H9 (cell line): ENCODE data around the gene PARL. TPM values are rescaled to one million over a fixed set of nuclear protein-coding genes. Genes with fewer than 3 reads are reported as not detected.

ENCODE experiments used
- DNase-seq: peaks from one replicate; pipeline ENCODE4 v3.0.0-alpha.2; 2017
- H2AFZ ChIP-seq: one replicate; pipeline ENCODE4 v1.6.1; 2013; ENCODE audit warnings: mild to moderate bottlenecking, low read length, control low read depth, moderate library complexity
- H2AK5ac ChIP-seq: 2 replicates; pipeline ENCODE4 v1.6.1; 2013; ENCODE audit warnings: low read length, control low read depth, mixed read lengths; ENCODE audit not compliant: insufficient read length
- H2BK120ac ChIP-seq: one replicate; pipeline ENCODE4 v1.6.1; 2013; ENCODE audit warnings: low read depth, mild to moderate bottlenecking, low read length, control low read depth, inconsistent platforms; ENCODE audit not compliant: poor library complexity, severe bottlenecking
- H2BK12ac ChIP-seq: 2 replicates; pipeline ENCODE4 v1.6.1; 2013; ENCODE audit warnings: low read length, control low read depth, mixed read lengths, low read depth; ENCODE audit not compliant: insufficient read length
- H2BK15ac ChIP-seq: 2 replicates; pipeline ENCODE4 v1.6.1; 2013; ENCODE audit warnings: low read depth, low read length, control low read depth
- H2BK20ac ChIP-seq: one replicate; pipeline ENCODE4 v1.6.1; 2013; ENCODE audit warnings: low read depth, mild to moderate bottlenecking, low read length, control low read depth, inconsistent platforms; ENCODE audit not compliant: poor library complexity, severe bottlenecking
- H2BK5ac ChIP-seq: 2 replicates; pipeline ENCODE4 v1.6.1; 2013; ENCODE audit warnings: low read length, control low read depth, mixed read lengths; ENCODE audit not compliant: insufficient read length
- H3K14ac ChIP-seq: 2 replicates; pipeline ENCODE4 v1.6.1; 2013; ENCODE audit warnings: low read length, control low read depth; ENCODE audit not compliant: insufficient read depth
- H3K18ac ChIP-seq: 2 replicates; pipeline ENCODE4 v1.6.1; 2013; ENCODE audit warnings: low read depth, mild to moderate bottlenecking, mixed read lengths, low read length, control low read depth; ENCODE audit not compliant: insufficient read length
- H3K23ac ChIP-seq: 2 replicates; pipeline ENCODE4 v1.6.1; 2013; ENCODE audit warnings: low read length, control low read depth, mixed read lengths, low read depth; ENCODE audit not compliant: insufficient read length
- H3K23me2 ChIP-seq: 2 replicates; pipeline ENCODE4 v1.6.1; 2013; ENCODE audit warnings: low read depth, mild to moderate bottlenecking, mixed read lengths, low read length, control low read depth; ENCODE audit not compliant: insufficient read length, poor library complexity, severe bottlenecking
- H3K27ac ChIP-seq: 2 replicates; pipeline ENCODE4 v1.5.1; 2013; ENCODE audit warnings: low read length, control low read depth, mixed read lengths, low read depth; ENCODE audit not compliant: insufficient read length
- H3K27me3 ChIP-seq: 2 replicates; pipeline ENCODE4 v1.6.1; 2013; ENCODE audit warnings: low read length, control low read depth, inconsistent platforms; ENCODE audit not compliant: insufficient read depth
- H3K4ac ChIP-seq: 2 replicates; pipeline ENCODE4 v1.6.1; 2013; ENCODE audit warnings: low read depth, mild to moderate bottlenecking, control low read depth, inconsistent platforms, low read length, moderate library complexity
- H3K4me1 ChIP-seq: 2 replicates; pipeline ENCODE4 v1.6.1; 2013; ENCODE audit warnings: low read length, control low read depth, inconsistent platforms; ENCODE audit not compliant: insufficient read depth
- H3K4me2 ChIP-seq: 2 replicates; pipeline ENCODE4 v1.6.1; 2013; ENCODE audit warnings: low read length, control low read depth, mixed read lengths; ENCODE audit not compliant: insufficient read length, insufficient read depth
- H3K56ac ChIP-seq: 2 replicates; pipeline ENCODE4 v1.6.1; 2013; ENCODE audit warnings: low read depth, mild to moderate bottlenecking, mixed read lengths, low read length, control low read depth; ENCODE audit not compliant: insufficient read length
- H3K79me1 ChIP-seq: 2 replicates; pipeline ENCODE4 v1.6.1; 2013; ENCODE audit warnings: low read depth, mild to moderate bottlenecking, moderate library complexity, low read length, control low read depth, inconsistent platforms; ENCODE audit not compliant: insufficient read depth, poor library complexity, severe bottlenecking
- H3K79me2 ChIP-seq: 2 replicates; pipeline ENCODE4 v1.6.1; 2013; ENCODE audit warnings: low read length, control low read depth, inconsistent platforms; ENCODE audit not compliant: insufficient read depth
- H3K9ac ChIP-seq: 2 replicates; pipeline ENCODE4 v1.6.1; 2013; ENCODE audit warnings: low read length, control low read depth, mixed read lengths; ENCODE audit not compliant: insufficient read length; ENCODE audit errors: extremely low read depth
- H3K9me3 ChIP-seq: one replicate; pipeline ENCODE4 v1.6.1; 2013; ENCODE audit warnings: low read depth, low read length, inconsistent platforms; ENCODE audit not compliant: control insufficient read depth
- H3T11ph ChIP-seq: one replicate; pipeline ENCODE4 v1.6.1; 2013; ENCODE audit warnings: mild to moderate bottlenecking, low read length, control low read depth, inconsistent platforms
- H4K20me1 ChIP-seq: one replicate; pipeline ENCODE4 v1.6.1; 2013; ENCODE audit not compliant: control insufficient read depth, insufficient read length, insufficient read depth
- H4K5ac ChIP-seq: 2 replicates; pipeline ENCODE4 v1.6.1; 2013; ENCODE audit warnings: low read depth, mild to moderate bottlenecking, mixed read lengths, low read length, control low read depth; ENCODE audit not compliant: insufficient read length
- H4K8ac ChIP-seq: replicated peaks from 2 replicates; pipeline ENCODE4 v1.6.1; 2013; ENCODE audit warnings: low read length, control low read depth, mixed read lengths, low read depth; ENCODE audit not compliant: insufficient read length
- H4K91ac ChIP-seq: 2 replicates; pipeline ENCODE4 v1.6.1; 2013; ENCODE audit warnings: low read depth, mild to moderate bottlenecking, moderate library complexity, mixed read lengths, low read length, control low read depth; ENCODE audit not compliant: insufficient read length
- H3K27ac Mint-ChIP-seq, 3 experiments: 2 replicates in 2 of 3; 3 replicates in 1 of 3; pipeline ENCODE4 v1.8.0; 2020 to 2021; ENCODE audit warnings: mixed read lengths in 3 of 3, mild to moderate bottlenecking in 1 of 3, moderate library complexity in 1 of 3
- H3K27me3 Mint-ChIP-seq: 2 replicates; pipeline ENCODE4 v1.8.0; 2021; ENCODE audit warnings: low read depth, mild to moderate bottlenecking, moderate library complexity, mixed read lengths
- H3K36me3 Mint-ChIP-seq, 3 experiments: 2 replicates in 2 of 3; 3 replicates in 1 of 3; pipeline ENCODE4 v1.8.0; 2020 to 2021; ENCODE audit warnings: low read depth in 3 of 3, mixed read lengths in 3 of 3; ENCODE audit not compliant: insufficient read depth in 1 of 3
- H3K4me1 Mint-ChIP-seq, 2 experiments: 2 replicates each; pipeline ENCODE4 v1.8.0; 2020; ENCODE audit warnings: mixed read lengths in 2 of 2
- H3K4me3 Mint-ChIP-seq, 2 experiments: 2 replicates in 1 of 2; 3 replicates in 1 of 2; pipeline ENCODE4 v1.8.0; 2020 to 2021; ENCODE audit warnings: mild to moderate bottlenecking in 2 of 2, mixed read lengths in 2 of 2, moderate library complexity in 1 of 2
- H3K9me3 Mint-ChIP-seq, 2 experiments: 2 replicates in 1 of 2; 3 replicates in 1 of 2; pipeline ENCODE4 v1.8.0; 2020; ENCODE audit warnings: mild to moderate bottlenecking in 2 of 2, mixed read lengths in 2 of 2, moderate library complexity in 1 of 2
- WGBS: extraction: QIAGEN DNeasy Blood & Tissue Kit; methylation state at CpG from one replicate; pipeline ENCODE4 v1.1.7; 2013; ENCODE audit warnings: missing lambda C conversion rate, low lambda C conversion rate, mixed read lengths; ENCODE audit not compliant: insufficient read length; ENCODE audit errors: extremely low coverage; 5-methylcytosine and 5-hydroxymethylcytosine counted together
- total RNA-seq: library from RNA; stranded (reverse); gene quantifications from 2 replicates; pipeline ENCODE4 v1.2.1, GENCODE V29; 2021
- TF ChIP-seq, protein P1 (sequence below): fragments of 200-600 bp; sonication (generic); conservative IDR thresholded peaks from 3 replicates; pipeline ENCODE4 v1.8.0; 2021; ENCODE audit warnings: antibody characterized with exemption, mild to moderate bottlenecking

The PARL gene
- total RNA-seq, 1 experiment from 2014 or later, result 94.5 TPM

DNA sequence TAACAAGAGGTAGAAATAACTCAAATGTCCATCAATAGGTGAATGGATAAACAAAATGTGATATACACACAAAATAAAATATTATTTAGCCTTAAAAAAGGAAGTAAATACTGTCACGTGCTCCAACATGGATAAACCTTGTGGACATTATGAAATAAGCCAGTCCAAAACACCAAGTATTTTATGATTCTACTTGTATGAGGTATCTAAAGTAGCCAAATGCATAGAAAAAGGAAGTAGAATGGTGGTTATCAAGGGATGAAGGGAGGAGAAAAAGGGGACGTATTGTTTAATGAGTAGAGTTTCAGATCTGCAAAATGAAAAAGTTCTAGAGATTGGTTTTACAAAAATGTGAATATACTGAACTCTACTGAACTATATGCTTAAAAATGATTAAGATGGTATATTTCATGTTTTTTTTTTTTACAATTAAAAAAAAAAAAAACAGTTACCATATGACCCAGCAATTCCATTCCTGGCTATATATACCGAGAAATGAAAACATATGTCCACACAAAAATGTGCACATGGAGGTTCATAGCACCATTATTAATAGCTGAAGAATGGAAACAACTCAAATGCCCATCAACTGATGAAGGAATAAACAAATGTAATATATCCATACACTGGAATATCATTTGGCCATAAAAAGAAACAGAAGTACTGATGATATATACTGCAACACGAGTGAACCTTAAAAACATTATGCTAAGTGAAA, 30.2 kb downstream of the PARL start:
- no peak overlapping the region for H2BK15ac ChIP-seq
- H4K8ac ChIP-seq, result no peak overlapping the region
- H3K23me2 ChIP-seq, result no peaks in the 10 kb centered on the region
- no peaks in the 10 kb centered on the region for H3K4me1 ChIP-seq
- no peak overlapping the region for H3K4me3 Mint-ChIP-seq
- no peaks in the 10 kb centered on the region for H4K20me1 ChIP-seq
- no peak for DNase-seq
- no peak overlapping the region for H3K18ac ChIP-seq
- no peaks in the 10 kb centered on the region for H3K9me3 ChIP-seq
- H3K79me2 ChIP-seq, result no peaks in the 10 kb centered on the region
- TF ChIP-seq, protein P1, sequence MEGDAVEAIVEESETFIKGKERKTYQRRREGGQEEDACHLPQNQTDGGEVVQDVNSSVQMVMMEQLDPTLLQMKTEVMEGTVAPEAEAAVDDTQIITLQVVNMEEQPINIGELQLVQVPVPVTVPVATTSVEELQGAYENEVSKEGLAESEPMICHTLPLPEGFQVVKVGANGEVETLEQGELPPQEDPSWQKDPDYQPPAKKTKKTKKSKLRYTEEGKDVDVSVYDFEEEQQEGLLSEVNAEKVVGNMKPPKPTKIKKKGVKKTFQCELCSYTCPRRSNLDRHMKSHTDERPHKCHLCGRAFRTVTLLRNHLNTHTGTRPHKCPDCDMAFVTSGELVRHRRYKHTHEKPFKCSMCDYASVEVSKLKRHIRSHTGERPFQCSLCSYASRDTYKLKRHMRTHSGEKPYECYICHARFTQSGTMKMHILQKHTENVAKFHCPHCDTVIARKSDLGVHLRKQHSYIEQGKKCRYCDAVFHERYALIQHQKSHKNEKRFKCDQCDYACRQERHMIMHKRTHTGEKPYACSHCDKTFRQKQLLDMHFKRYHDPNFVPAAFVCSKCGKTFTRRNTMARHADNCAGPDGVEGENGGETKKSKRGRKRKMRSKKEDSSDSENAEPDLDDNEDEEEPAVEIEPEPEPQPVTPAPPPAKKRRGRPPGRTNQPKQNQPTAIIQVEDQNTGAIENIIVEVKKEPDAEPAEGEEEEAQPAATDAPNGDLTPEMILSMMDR, result no peak
- no peak overlapping the region for H3K4me2 ChIP-seq
- 100% methylated on average over 1 of the region's 4 CpGs for WGBS
- no peak overlapping the region for H3K27ac Mint-ChIP-seq
- no peaks in the 10 kb centered on the region for H3K27me3 Mint-ChIP-seq
- H2BK20ac ChIP-seq, result no peak overlapping the region
- no peak overlapping the region for H3K9ac ChIP-seq
- H3K56ac ChIP-seq, result no peak overlapping the region
- H3K9me3 Mint-ChIP-seq, result peaks cover 0 to 6% of the 10 kb centered on the region in 2 experiments; a peak in 2 of 5 replicates
- no peak overlapping the region for H3K4ac ChIP-seq
- no peak overlapping the region for H3K14ac ChIP-seq
- H2BK5ac ChIP-seq, result no peak overlapping the region
- H3T11ph ChIP-seq, result no peak overlapping the region
- no peak overlapping the region for H4K91ac ChIP-seq
- H3K79me1 ChIP-seq, result no peaks in the 10 kb centered on the region
- H4K5ac ChIP-seq, result no peak overlapping the region
- no peak overlapping the region for H3K23ac ChIP-seq
- H3K27ac ChIP-seq, result no peak overlapping the region
- H2BK120ac ChIP-seq, result no peak overlapping the region
- peaks cover 32 to 73% (median 67%) of the 10 kb centered on the region in 3 experiments for H3K36me3 Mint-ChIP-seq
- H2BK12ac ChIP-seq, result no peak overlapping the region
- no peaks in the 10 kb centered on the region for H3K4me1 Mint-ChIP-seq
- H3K27me3 ChIP-seq, result no peaks in the 10 kb centered on the region
- H2AK5ac ChIP-seq, result no peak overlapping the region
- no peak overlapping the region for H2AFZ ChIP-seq
